ENCODE measurements around the gene KLHL17.

The KLHL17 gene

GRCh38 chr1:996851-997712 is 36.7 kb downstream of the KLHL17 start:
- Histone ChIP-seq H3K79me2 (ENCODE audit: low read length) (no peaks in the 10 kb centered on the region), H3K9me3 (ENCODE audit: insufficient read depth, low read length) (no peaks in the 10 kb centered on the region), H3K27me3 (ENCODE audit: low read depth, low read length) (peaks cover 5% of the 10 kb centered on the region; the same call in 1 of the 2 replicates), H4K20me1 (ENCODE audit: insufficient read depth, low read length) (peaks cover 2% of the 10 kb centered on the region; the same call in 1 of the 2 replicates), H3K36me3 (replicated peaks; ENCODE audit: low read depth, low read length) (no peaks in the 10 kb centered on the region), H3K4me2 (ENCODE audit: low read length) (no peak overlapping the region), H3K4me3 (ENCODE audit: low read length) (no peak overlapping the region), H3K4me1 (ENCODE audit: low read length) (peaks cover 14% of the 10 kb centered on the region), H3K9ac (ENCODE audit: low read length) (no peak overlapping the region), H3K27ac (ENCODE audit: low read length) (no peak overlapping the region), H2AFZ (ENCODE audit: low read depth, low read length) (no peak overlapping the region)
- TF ChIP-seq CTCF (IDR thresholded peaks at IDR 0.05; ENCODE audit: low read depth, low read length) (no peak), EZH2phosphoT487 (IDR thresholded peaks at IDR 0.05; ENCODE audit: low read depth) (no peak)

GRCh38 chr1:997713-997992 is 37.3 kb downstream of the KLHL17 start:
- Histone ChIP-seq H4K20me1 (ENCODE audit: insufficient read depth, low read length) (peaks cover under 1% of the 10 kb centered on the region; the same call in 1 of the 2 replicates), H3K27ac (ENCODE audit: low read length) (no peak overlapping the region), H3K4me1 (ENCODE audit: low read length) (peaks cover 11% of the 10 kb centered on the region)

GRCh38 chr1:997993-998744 is 37.8 kb downstream of the KLHL17 start:
- H3K4me3 ChIP-seq (ENCODE audit: low read length), result no peak overlapping the region
- H3K4me1 ChIP-seq (ENCODE audit: low read length), result peaks cover 5% of the 10 kb centered on the region
- no peaks in the 10 kb centered on the region for H3K79me2 ChIP-seq (ENCODE audit: low read length)
- no peak overlapping the region for H3K27ac ChIP-seq (ENCODE audit: low read length)
- H4K20me1 ChIP-seq (ENCODE audit: insufficient read depth, low read length), result no peaks in the 10 kb centered on the region
- H3K27me3 ChIP-seq (ENCODE audit: low read depth, low read length), result peaks cover 10% of the 10 kb centered on the region
- no peak overlapping the region for H2AFZ ChIP-seq (ENCODE audit: low read depth, low read length)
- no peak overlapping the region for H3K4me2 ChIP-seq (ENCODE audit: low read length)
- no peaks in the 10 kb centered on the region for H3K9me3 ChIP-seq (ENCODE audit: insufficient read depth, low read length)
- no peak for TF ChIP-seq EZH2phosphoT487 (IDR thresholded peaks at IDR 0.05; ENCODE audit: low read depth)
- TF ChIP-seq CTCF (IDR thresholded peaks at IDR 0.05; ENCODE audit: low read depth, low read length), result no peak
- H3K36me3 ChIP-seq (replicated peaks; ENCODE audit: low read depth, low read length), result no peaks in the 10 kb centered on the region
- H3K9ac ChIP-seq (ENCODE audit: low read length), result no peak overlapping the region

More at GRCh38 chr1:997713-997992, 37.3 kb downstream of the KLHL17 start:
- Histone ChIP-seq H3K4me2 (ENCODE audit: low read length) (no peak overlapping the region), H3K36me3 (replicated peaks; ENCODE audit: low read depth, low read length) (no peaks in the 10 kb centered on the region), H3K4me3 (ENCODE audit: low read length) (no peak overlapping the region), H3K79me2 (ENCODE audit: low read length) (no peaks in the 10 kb centered on the region), H3K9ac (ENCODE audit: low read length) (no peak overlapping the region), H3K9me3 (ENCODE audit: insufficient read depth, low read length) (no peaks in the 10 kb centered on the region), H3K27me3 (ENCODE audit: low read depth, low read length) (peaks cover 5% of the 10 kb centered on the region; the same call in 1 of the 2 replicates), H2AFZ (ENCODE audit: low read depth, low read length) (no peak overlapping the region)
- TF ChIP-seq EZH2phosphoT487 (IDR thresholded peaks at IDR 0.05; ENCODE audit: low read depth) (no peak), CTCF (IDR thresholded peaks at IDR 0.05; ENCODE audit: low read depth, low read length) (no peak)

- Histone ChIP-seq H3K4me3 (ENCODE audit: low read length) (no peak overlapping the region), H3K4me2 (ENCODE audit: low read length) (no peak overlapping the region), H3K27me3 (ENCODE audit: low read depth, low read length) (peaks cover 15% of the 10 kb centered on the region), H3K27ac (ENCODE audit: low read length) (no peak overlapping the region), H3K4me1 (ENCODE audit: low read length) (peaks cover 3% of the 10 kb centered on the region; the same call in 1 of the 2 replicates), H3K9me3 (ENCODE audit: insufficient read depth, low read length) (no peaks in the 10 kb centered on the region), H2AFZ (ENCODE audit: low read depth, low read length) (no peak overlapping the region), H3K9ac (ENCODE audit: low read length) (no peak overlapping the region), H4K20me1 (ENCODE audit: insufficient read depth, low read length) (no peaks in the 10 kb centered on the region), H3K36me3 (replicated peaks; ENCODE audit: low read depth, low read length) (no peaks in the 10 kb centered on the region), H3K79me2 (ENCODE audit: low read length) (no peaks in the 10 kb centered on the region)
- TF ChIP-seq EZH2phosphoT487 (IDR thresholded peaks at IDR 0.05; ENCODE audit: low read depth) (no peak), CTCF (IDR thresholded peaks at IDR 0.05; ENCODE audit: low read depth, low read length) (no peak)
These were observed 38.3 kb downstream of the KLHL17 start for GRCh38 chr1:998745-998994.

Measured in OCI-LY3 (cell line).